H1 (cell line): ENCODE data around the gene OGFOD1. TPM values are rescaled to one million over a fixed set of nuclear protein-coding genes. Genes with fewer than 3 reads are reported as not detected.
A peak's percentile ranks its signal among the peaks of the same experiment; 100 is the strongest.

Experiments
- CTCF ChIA-PET: fragments of 300-600 bp; sonication (Branson Sonifier 250); formaldehyde crosslinking; loops from one replicate; lab custom pipeline; 2021; ENCODE audit not compliant: partially characterized antibody; lab: Charles Lee
- POLR2A ChIA-PET: fragments of 300-600 bp; sonication (Branson Sonifier 250); formaldehyde crosslinking; loops from one replicate; lab custom pipeline; 2021; ENCODE audit warnings: inconsistent platforms; ENCODE audit not compliant: partially characterized antibody; lab: Charles Lee
- DNase-seq, 2 experiments: peaks; one replicate each; pipeline versions ENCODE4 v3.0.0 to v3.0.0-alpha.2; 2010 to 2022; ENCODE audit warnings: low spot score in 2 of 2, low read depth in 1 of 2, mixed read lengths in 1 of 2
- FAIRE-seq: peaks from 2 replicates; lab custom pipeline; 2011; peaks lifted over from hg19 to GRCh38; lab: Jason Lieb, UNC
- H2AFZ ChIP-seq: 2 replicates; pipeline ENCODE4 v1.8.1; 2012; ENCODE audit warnings: low read length, inconsistent platforms
- H2AK5ac ChIP-seq: 2 replicates; pipeline ENCODE4 v1.6.1; 2013; ENCODE audit warnings: low read depth, low read length
- H2BK120ac ChIP-seq: replicated peaks from 2 replicates; pipeline ENCODE3; 2013; ENCODE audit warnings: low read depth, low read length, inconsistent platforms
- H2BK12ac ChIP-seq: 2 replicates; pipeline ENCODE4 v1.6.1; 2013; ENCODE audit warnings: low read depth, low read length
- H2BK15ac ChIP-seq: 2 replicates; pipeline ENCODE4 v1.6.1; 2013; ENCODE audit warnings: low read length
- H2BK20ac ChIP-seq: 2 replicates; pipeline ENCODE4 v1.6.1; 2013; ENCODE audit warnings: low read length
- H2BK5ac ChIP-seq: 2 replicates; pipeline ENCODE4 v1.6.1; 2013; ENCODE audit warnings: low read depth, low read length
- H3K14ac ChIP-seq: 2 replicates; pipeline ENCODE4 v1.6.1; 2013; ENCODE audit warnings: inconsistent platforms; ENCODE audit not compliant: insufficient read length
- H3K18ac ChIP-seq: 2 replicates; pipeline ENCODE4 v1.6.1; 2013; ENCODE audit warnings: low read length; ENCODE audit errors: extremely low read depth
- H3K23ac ChIP-seq: 2 replicates; pipeline ENCODE4 v1.6.1; 2013; ENCODE audit warnings: inconsistent platforms; ENCODE audit not compliant: insufficient read length
- H3K23me2 ChIP-seq: 2 replicates; pipeline ENCODE4 v1.6.1; 2013; ENCODE audit warnings: low read depth, low read length
- H3K27ac ChIP-seq: 2 replicates; pipeline ENCODE4 v1.6.1; 2011; ENCODE audit warnings: low read depth, low read length, inconsistent platforms
- H3K27me3 ChIP-seq, 4 experiments: replicated peaks in 1 of 4; 1 replicate in 1 of 4; 2 replicates in 3 of 4; pipeline versions ENCODE4 v1.6.1 to v1.8.1; 2011 to 2013; ENCODE audit warnings: low read length in 3 of 4, mild to moderate bottlenecking in 3 of 4, inconsistent platforms in 2 of 4, mixed read lengths in 2 of 4, moderate library complexity in 1 of 4; ENCODE audit not compliant: control insufficient read depth in 3 of 4, insufficient read depth in 3 of 4; ENCODE audit errors: extremely low read depth in 1 of 4
- H3K36me3 ChIP-seq, 4 experiments: 2 replicates each; pipeline versions ENCODE4 v1.6.1 to v1.8.1; 2011 to 2013; ENCODE audit warnings: mild to moderate bottlenecking in 4 of 4, low read length in 3 of 4, moderate library complexity in 2 of 4, control low read depth in 1 of 4, inconsistent platforms in 1 of 4; ENCODE audit not compliant: insufficient read depth in 4 of 4, control insufficient read depth in 2 of 4
- H3K4ac ChIP-seq: replicated peaks from 2 replicates; pipeline ENCODE3; 2013; ENCODE audit warnings: low read length, low read depth, mixed read lengths, inconsistent platforms; ENCODE audit not compliant: insufficient read length
- H3K4me1 ChIP-seq, 4 experiments: replicated peaks in 1 of 4; 1 replicate in 1 of 4; 2 replicates in 3 of 4; pipeline versions ENCODE4 v1.6.1 to v1.8.1; 2011 to 2013; ENCODE audit warnings: low read length in 3 of 4, inconsistent platforms in 2 of 4, mixed read lengths in 1 of 4; ENCODE audit not compliant: insufficient read depth in 4 of 4, control insufficient read depth in 3 of 4
- H3K4me2 ChIP-seq, 2 experiments: 2 replicates each; pipeline versions ENCODE4 v1.6.1 to v1.8.1; 2011 to 2013; ENCODE audit warnings: low read depth in 2 of 2, low read length in 2 of 2, control low read depth in 1 of 2, inconsistent platforms in 1 of 2, mild to moderate bottlenecking in 1 of 2; ENCODE audit not compliant: insufficient read depth in 1 of 2
- H3K4me3 ChIP-seq, 4 experiments: fragments of 200-600, 300-600 bp in 1 of 4; sonication (generic), shearing (Covaris generic), sonication (Bioruptor Twin) in 1 of 4; 2 replicates each; pipeline versions ENCODE4 v1.5.1 to v1.8.1; 2011 to 2016; ENCODE audit warnings: low read length in 4 of 4, low read depth in 3 of 4, control low read depth in 2 of 4, inconsistent platforms in 2 of 4, mild to moderate bottlenecking in 2 of 4, mixed read lengths in 1 of 4, moderate library complexity in 1 of 4; ENCODE audit not compliant: insufficient read depth in 2 of 4; ENCODE audit errors: extremely low read depth in 1 of 4
- H3K56ac ChIP-seq: replicated peaks from 2 replicates; pipeline ENCODE3; 2013; ENCODE audit warnings: low read depth, mild to moderate bottlenecking, mixed read lengths, low read length, inconsistent platforms; ENCODE audit not compliant: insufficient read length
- H3K79me1 ChIP-seq: 2 replicates; pipeline ENCODE4 v1.6.1; 2013; ENCODE audit warnings: low read depth, low read length, control low read depth
- H3K79me2 ChIP-seq, 2 experiments: 2 replicates each; pipeline versions ENCODE4 v1.6.1 to v1.8.1; 2012 to 2013; ENCODE audit warnings: low read length in 2 of 2, mild to moderate bottlenecking in 2 of 2, inconsistent platforms in 1 of 2; ENCODE audit not compliant: insufficient read depth in 2 of 2, control insufficient read depth in 1 of 2
- H3K9ac ChIP-seq, 4 experiments: replicated peaks in 1 of 4; 1 replicate in 1 of 4; 2 replicates in 3 of 4; pipeline versions ENCODE4 v1.6.1 to v1.8.1; 2011 to 2013; ENCODE audit warnings: low read depth in 3 of 4, low read length in 3 of 4, control low read depth in 2 of 4, mild to moderate bottlenecking in 2 of 4, moderate library complexity in 2 of 4, inconsistent platforms in 1 of 4; ENCODE audit errors: extremely low read depth in 1 of 4
- H3K9me3 ChIP-seq, 2 experiments: 2 replicates each; pipeline versions ENCODE4 v1.6.1 to v1.8.1; 2012 to 2013; ENCODE audit warnings: mild to moderate bottlenecking in 2 of 2, moderate library complexity in 2 of 2, control low read depth in 1 of 2, inconsistent platforms in 1 of 2, low read depth in 1 of 2, low read length in 1 of 2, mixed read lengths in 1 of 2; ENCODE audit not compliant: insufficient read depth in 2 of 2
- H4K20me1 ChIP-seq, 2 experiments: replicated peaks in 1 of 2; 2 replicates each; pipeline versions ENCODE3 to v1.8.1; 2011 to 2013; ENCODE audit warnings: inconsistent platforms in 2 of 2, low read length in 2 of 2, mild to moderate bottlenecking in 1 of 2; ENCODE audit not compliant: insufficient read depth in 2 of 2, control insufficient read depth in 1 of 2
- H4K5ac ChIP-seq: 2 replicates; pipeline ENCODE4 v1.6.1; 2013; ENCODE audit warnings: low read length, low read depth, mixed read lengths, inconsistent platforms; ENCODE audit not compliant: insufficient read length
- H4K8ac ChIP-seq: 2 replicates; pipeline ENCODE4 v1.8.0; 2013; ENCODE audit warnings: mild to moderate bottlenecking, moderate library complexity, low read length, inconsistent platforms; ENCODE audit not compliant: insufficient read depth; ENCODE audit errors: extremely low read depth
- H4K91ac ChIP-seq: replicated peaks from 2 replicates; pipeline ENCODE3; 2013; ENCODE audit warnings: low read length, mixed read lengths, inconsistent platforms; ENCODE audit not compliant: insufficient read length
- BCL11A ChIP-seq, 2 experiments: IDR thresholded peaks; one replicate each; pipeline ENCODE4 v1.6.1; 2011; ENCODE audit warnings: low read depth in 2 of 2, low read length in 2 of 2, mild to moderate bottlenecking in 2 of 2
- CBX5 ChIP-seq: fragments of 300-800, 300-1000 bp; sonication (generic); IDR thresholded peaks from 2 replicates; pipeline ENCODE4 v1.7.1; 2016; ENCODE audit warnings: antibody characterized with exemption, low read length, low read depth
- GTF2F1 ChIP-seq: IDR thresholded peaks from 2 replicates; pipeline ENCODE4 v1.6.1; 2012; ENCODE audit warnings: low read depth, low read length, improper control_type of control experiment, borderline replicate concordance
- HDAC6 ChIP-seq: IDR thresholded peaks from one replicate; pipeline ENCODE4 v1.7.1; 2012; ENCODE audit warnings: low read depth, mild to moderate bottlenecking, inconsistent platforms, low read length, moderate library complexity
- JUN ChIP-seq: IDR thresholded peaks from 2 replicates; pipeline ENCODE4 v1.6.1; 2011; ENCODE audit warnings: low read depth, mild to moderate bottlenecking, improper control_type of control experiment, low read length
- NRF1 ChIP-seq: IDR thresholded peaks from 2 replicates; pipeline ENCODE4 v1.6.1; 2011; ENCODE audit warnings: mild to moderate bottlenecking, low read depth, low read length, improper control_type of control experiment
- SIN3A ChIP-seq, 2 experiments: IDR thresholded peaks in 1 of 2; conservative IDR thresholded peaks in 1 of 2; 2 replicates each; pipeline ENCODE4 v1.6.1; 2011 to 2012; ENCODE audit warnings: low read length in 2 of 2, improper control_type of control experiment in 1 of 2, low read depth in 1 of 2, mild to moderate bottlenecking in 1 of 2
- SUZ12 ChIP-seq: fragments of 200-600 bp; sonication (generic); IDR thresholded peaks from 2 replicates; pipeline ENCODE4 v1.6.1; 2012; ENCODE audit warnings: mild to moderate bottlenecking, inconsistent platforms, low read length, moderate library complexity, mixed read lengths
- WGBS, 2 experiments: shearing (Covaris generic) in 1 of 2; methylation state at CpG; one replicate each; pipeline versions ENCODE4 v1.1.6 to v1.1.7; 2013 to 2015; ENCODE audit warnings: low lambda C conversion rate in 2 of 2, mixed read lengths in 2 of 2, inconsistent platforms in 1 of 2, low coverage in 1 of 2, missing lambda C conversion rate in 1 of 2; ENCODE audit not compliant: insufficient replicate concordance in 2 of 2, insufficient coverage in 1 of 2, insufficient read length in 1 of 2; ENCODE audit errors: extremely low coverage in 1 of 2, missing lambda C conversion rate in 1 of 2; 5-methylcytosine and 5-hydroxymethylcytosine counted together
- polyA plus RNA-seq, 7 experiments: library from polyadenylated mRNA; depleted of rRNA in 3 of 7; stranded (reverse) in 5 of 7; unstranded in 2 of 7; fragments of >200 nt in 5 of 7; fragments of 200-250 nt in 2 of 7; gene quantifications; 1 replicate in 5 of 7; 2 replicates in 1 of 7; 4 replicates in 1 of 7; pipeline versions ENCODE4 v1.2.1 to v1.2.3, GENCODE V29; 2011 to 2013; ENCODE audit warnings: missing spikeins in 2 of 7, mixed read lengths in 2 of 7
- total RNA-seq: library from RNA; stranded (reverse); fragmentation: NEBNext Ultra II Directional; extraction: Animal tissue kit (Norgen Biotek cat#: 25700); gene quantifications from 2 replicates; pipeline ENCODE4 v1.2.1, GENCODE V29; 2021

Gene OGFOD1
- total and polyA plus RNA-seq, 2 of the 8 experiments (the other 6 are each of a cell fraction or from before 2014, with no cell fraction given) = 24.6 to 61.4 TPM

DNA sequence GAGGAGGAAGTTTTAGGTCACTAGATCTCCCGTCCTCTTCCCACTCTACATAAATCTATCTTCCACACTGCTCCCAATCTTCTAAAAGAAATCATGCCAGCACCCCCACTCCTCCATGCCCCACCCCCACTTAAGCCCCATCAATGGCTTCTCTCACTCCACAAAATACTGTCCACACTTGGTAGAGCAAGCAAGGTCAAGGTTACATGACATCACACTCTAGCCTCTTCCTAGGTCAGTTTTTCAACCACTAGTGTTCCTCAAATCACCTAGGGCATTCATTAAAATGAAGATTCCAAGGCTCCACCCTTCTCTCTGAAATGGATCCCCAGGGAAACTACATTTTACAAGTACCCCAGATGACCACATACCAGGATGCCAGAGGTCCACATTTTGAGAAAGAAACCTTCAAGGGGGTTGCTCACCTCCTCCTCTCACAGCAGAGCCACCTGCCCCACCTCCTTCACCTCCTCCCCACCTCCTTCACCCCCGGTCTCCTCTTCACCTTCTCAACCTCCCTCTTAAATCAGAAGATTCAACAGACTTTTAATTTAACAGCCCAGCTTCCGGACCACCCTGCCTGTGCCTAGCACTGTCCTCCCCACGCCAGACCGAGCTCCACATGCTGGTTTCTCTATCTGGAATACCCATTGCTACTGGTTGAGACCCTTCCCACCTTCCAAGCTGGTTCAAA is 29.2 kb upstream of the OGFOD1 start:
- Histone ChIP-seq H2AK5ac (no peak overlapping the region), H3K4ac (no peak overlapping the region), H3K4me2 (peak overlapping the region in 1 of 2 experiments; percentile 85; a peak in 1 of 4 replicates), H3K27ac (no peak overlapping the region), H3K4me3 (no peak overlapping the region), H3K79me1 (no peaks in the 10 kb centered on the region), H4K8ac (no peak overlapping the region), H4K5ac (no peak overlapping the region), H3K56ac (no peak overlapping the region), H3K36me3 (no peaks in the 10 kb centered on the region), H3K4me1 (peaks cover 0 to 12% (median 8%) of the 10 kb centered on the region in 4 experiments; a peak in 6 of 7 replicates), H4K91ac (no peak overlapping the region), H3K14ac (no peak overlapping the region), H3K23ac (no peak overlapping the region), H2BK120ac (no peak overlapping the region), H3K18ac (no peak overlapping the region), H3K9ac (no peak overlapping the region), H4K20me1 (peaks cover 2 to 4% of the 10 kb centered on the region in 2 experiments), H3K9me3 (no peaks in the 10 kb centered on the region), H2BK12ac (no peak overlapping the region), H2BK15ac (no peak overlapping the region), H2BK5ac (no peak overlapping the region), H2AFZ (no peak overlapping the region), H3K79me2 (peaks cover 0 to 26% of the 10 kb centered on the region in 2 experiments; a peak in 1 of 4 replicates), H3K27me3 (peaks cover 0 to 6% (median 3%) of the 10 kb centered on the region in 4 experiments; a peak in 3 of 7 replicates), H3K23me2 (peaks cover 9% of the 10 kb centered on the region; the same call in 1 of the 2 replicates), H2BK20ac (no peak overlapping the region)
- DNase-seq (no peak), FAIRE-seq (no peak)
- POLR2A ChIA-PET = no interaction called here
- TF ChIP-seq CBX5 (no peak), BCL11A (IDR thresholded peaks at IDR 0.05; ENCODE audit: low read depth in 2 of 2, low read length in 2 of 2) (no peak), NRF1 (no peak), SUZ12 (no peak), HDAC6 (no peak), GTF2F1 (no peak), SIN3A (conservative IDR thresholded peaks at IDR 0.05 in 1 of 2, IDR thresholded peaks at IDR 0.05 in 1 of 2; ENCODE audit: low read depth in 1 of 2, low read length in 2 of 2) (no peak), JUN (no peak)
- CTCF ChIA-PET = no interaction called here
- WGBS, 2 experiments = 84% methylated on average over 5 of the region's 5 CpGs; no CpG with 5 or more reads in 1 of the 2 experiments
